ENCODE measurements around the gene FAM107B. TPM values are rescaled to one million over a fixed set of nuclear protein-coding genes. Genes with fewer than 3 reads are reported as not detected.
A peak's percentile ranks its signal among the peaks of the same experiment; 100 is the strongest.

The FAM107B gene
- total and polyA plus RNA-seq, 4 experiments from 2014 or later, result 191 to 346 (median 238) TPM

GRCh38 chr10:14583967-14584366 lies 190.7 kb downstream of the FAM107B start:
- peak overlapping the region in 7 of 8 donors; percentile 75 to 90 (median 83) for H3K4me3 Mint-ChIP-seq
- no peaks in the 10 kb centered on the region for H3K36me3 ChIP-seq (ENCODE audit: insufficient read depth, low read length)
- peaks cover 0 to 2% (median 0%) of the 10 kb centered on the region in 8 donors for H3K9me3 Mint-ChIP-seq
- peaks cover 99% of the 10 kb centered on the region for H3K4me1 ChIP-seq (ENCODE audit: insufficient read depth, low read length)
- intact Hi-C loops (cut with micrococcal nuclease), result loop anchor here (1.0 to 10.0 kb wide), 5 partner anchors 12 to 371 kb away; partner anchors contain the start of genes DCLRE1C and MEIG1
- peak overlapping the region in 1 of 2 donors; percentile 15 for H3K4me3 ChIP-seq (ENCODE audit: low read length in 2 of 2)
- peak overlapping the region; percentile 96 to 100 (median 98) for H3K27ac Mint-ChIP-seq
- H3K27ac ChIP-seq (ENCODE audit: low read depth, low read length), result peak overlapping the region; percentile 86
- no peaks in the 10 kb centered on the region for H3K27me3 Mint-ChIP-seq
- DNase-seq, result no peak
- peaks cover 5 to 34% of the 10 kb centered on the region in 2 donors for H3K36me3 Mint-ChIP-seq
- no peaks in the 10 kb centered on the region for H3K27me3 ChIP-seq (ENCODE audit: insufficient read depth, low read length)
- ChIA-PET POLR2A (ENCODE audit: partially characterized antibody) (interaction anchor here (1.0 to 26.2 kb wide), 13 partner anchors 12 to 296 kb away, joined by 3 to 640 read pairs (median 8); partner anchors contain the start of genes CDNF, HSPA14, MSANTD7 and SUV39H2), CTCF (ENCODE audit: partially characterized antibody) (interaction anchor here (0.8 to 2.1 kb wide), 11 partner anchors 9 to 239 kb away, joined by 3 to 9 read pairs (median 5); no protein-coding TSS in a partner anchor)
- H3K9me3 ChIP-seq (ENCODE audit: control insufficient read depth in 1 of 2, low read length in 2 of 2), result no peaks in the 10 kb centered on the region
- peaks cover 77 to 99% (median 89%) of the 10 kb centered on the region in 4 donors for H3K4me1 Mint-ChIP-seq

GRCh38 chr10:14583252-14583651 lies 191.4 kb downstream of the FAM107B start:
- ChIA-PET CTCF (ENCODE audit: partially characterized antibody) (interaction anchor here (0.8 to 2.1 kb wide), 15 partner anchors 8 to 239 kb away, joined by 3 to 9 read pairs (median 5); no protein-coding TSS in a partner anchor), POLR2A (ENCODE audit: partially characterized antibody) (interaction anchor here (0.7 to 26.2 kb wide), 23 partner anchors 9 to 377 kb away, joined by 3 to 640 read pairs (median 7); partner anchors contain the start of genes CDNF, HSPA14, MEIG1 and MSANTD7)
- Mint-ChIP-seq H3K9me3 (peaks cover 0 to 2% (median 0%) of the 10 kb centered on the region in 8 donors), H3K4me1 (peaks cover 76 to 99% (median 88%) of the 10 kb centered on the region in 4 donors), H3K27ac (peak overlapping the region; percentile 96 to 100 (median 98)), H3K36me3 (peaks cover 10 to 36% of the 10 kb centered on the region in 2 donors), H3K27me3 (no peaks in the 10 kb centered on the region), H3K4me3 (peak overlapping the region; percentile 75 to 90 (median 82))
- H3K4me3 ChIP-seq (ENCODE audit: low read length in 2 of 2), result peak overlapping the region in 1 of 2 donors; percentile 15
- peaks cover 99% of the 10 kb centered on the region for H3K4me1 ChIP-seq (ENCODE audit: insufficient read depth, low read length)
- no peaks in the 10 kb centered on the region for H3K36me3 ChIP-seq (ENCODE audit: insufficient read depth, low read length)
- peak; percentile 84 to 94 (median 89) for DNase-seq
- peak overlapping the region; percentile 86 for H3K27ac ChIP-seq (ENCODE audit: low read depth, low read length)
- no peaks in the 10 kb centered on the region for H3K9me3 ChIP-seq (ENCODE audit: control insufficient read depth in 1 of 2, low read length in 2 of 2)
- H3K27me3 ChIP-seq (ENCODE audit: insufficient read depth, low read length), result no peaks in the 10 kb centered on the region
- intact Hi-C loops (cut with micrococcal nuclease), result loop anchor here (1.0 to 10.0 kb wide), 5 partner anchors 11 to 372 kb away; partner anchors contain the start of genes DCLRE1C and MEIG1

- intact Hi-C loops (cut with micrococcal nuclease), result loop anchor here (10.0 kb wide), 1 partner anchor 373 kb away; the partner anchor contains the start of genes DCLRE1C and MEIG1
- no peak overlapping the region for H3K27ac ChIP-seq (ENCODE audit: low read depth, low read length)
- ChIA-PET CTCF (ENCODE audit: partially characterized antibody) (interaction anchor here (1.0 kb wide), 1 partner anchor 20 kb away, joined by 3 read pairs; no protein-coding TSS in a partner anchor), POLR2A (ENCODE audit: partially characterized antibody) (interaction anchor here (1.1 to 26.2 kb wide), 5 partner anchors 12 to 256 kb away, joined by 3 to 640 read pairs (median 8); partner anchors contain the start of gene CDNF)
- no peaks in the 10 kb centered on the region for H3K27me3 ChIP-seq (ENCODE audit: insufficient read depth, low read length)
- peak overlapping the region in 4 of 8 donors; percentile 47 to 69 (median 62) for H3K4me3 Mint-ChIP-seq
- DNase-seq, result peak in 1 of 5 donors; percentile 43
- H3K36me3 Mint-ChIP-seq, result peaks cover 10 to 41% of the 10 kb centered on the region in 2 donors
- H3K27me3 Mint-ChIP-seq, result no peaks in the 10 kb centered on the region
- H3K4me1 Mint-ChIP-seq, result peaks cover 68 to 99% (median 86%) of the 10 kb centered on the region in 4 donors
- H3K27ac Mint-ChIP-seq, result peak overlapping the region; percentile 48 to 99 (median 96)
- peaks cover 0 to 1% (median 0%) of the 10 kb centered on the region in 8 donors for H3K9me3 Mint-ChIP-seq
- H3K9me3 ChIP-seq (ENCODE audit: control insufficient read depth in 1 of 2, low read length in 2 of 2), result no peaks in the 10 kb centered on the region
- no peaks in the 10 kb centered on the region for H3K36me3 ChIP-seq (ENCODE audit: insufficient read depth, low read length)
- peaks cover 97% of the 10 kb centered on the region for H3K4me1 ChIP-seq (ENCODE audit: insufficient read depth, low read length)
- no peak overlapping the region for H3K4me3 ChIP-seq (ENCODE audit: low read length in 2 of 2)
Observed at GRCh38 chr10:14581553-14582321, 193.0 kb downstream of the FAM107B start.

GRCh38 chr10:14580671-14581332 lies 193.9 kb downstream of the FAM107B start:
- Histone ChIP-seq H3K4me3 (ENCODE audit: low read length in 2 of 2) (no peak overlapping the region), H3K9me3 (ENCODE audit: control insufficient read depth in 1 of 2, low read length in 2 of 2) (no peaks in the 10 kb centered on the region), H3K36me3 (ENCODE audit: insufficient read depth, low read length) (no peaks in the 10 kb centered on the region), H3K27ac (ENCODE audit: low read depth, low read length) (no peak overlapping the region), H3K27me3 (ENCODE audit: insufficient read depth, low read length) (no peaks in the 10 kb centered on the region), H3K4me1 (ENCODE audit: insufficient read depth, low read length) (peaks cover 97% of the 10 kb centered on the region)
- H3K4me1 Mint-ChIP-seq, result peaks cover 62 to 99% (median 84%) of the 10 kb centered on the region in 4 donors
- DNase-seq, result no peak
- ChIA-PET CTCF (ENCODE audit: partially characterized antibody) (interaction anchor here (1.0 kb wide), 1 partner anchor 19 kb away, joined by 3 read pairs; no protein-coding TSS in a partner anchor), POLR2A (ENCODE audit: partially characterized antibody) (interaction anchor here (1.1 to 26.2 kb wide), 2 partner anchors 15 to 257 kb away, joined by 3 to 640 read pairs; partner anchors contain the start of gene CDNF)
- peak overlapping the region in 5 of 8 donors; percentile 35 to 57 (median 50) for H3K4me3 Mint-ChIP-seq
- peaks cover 11 to 44% of the 10 kb centered on the region in 2 donors for H3K36me3 Mint-ChIP-seq
- peaks cover 0 to under 1% (median 0%) of the 10 kb centered on the region in 8 donors for H3K9me3 Mint-ChIP-seq
- no peaks in the 10 kb centered on the region for H3K27me3 Mint-ChIP-seq
- intact Hi-C loops (cut with micrococcal nuclease), result loop anchor here (10.0 kb wide), 1 partner anchor 374 kb away; the partner anchor contains the start of genes DCLRE1C and MEIG1
- H3K27ac Mint-ChIP-seq, result peak overlapping the region; percentile 73 to 96 (median 85)

GRCh38 chr10:14579405-14579804 lies 195.3 kb downstream of the FAM107B start:
- no peaks in the 10 kb centered on the region for H3K9me3 ChIP-seq (ENCODE audit: control insufficient read depth in 1 of 2, low read length in 2 of 2)
- no peak overlapping the region for H3K27ac ChIP-seq (ENCODE audit: low read depth, low read length)
- Mint-ChIP-seq H3K27me3 (no peaks in the 10 kb centered on the region), H3K4me3 (peak overlapping the region in 2 of 8 donors; percentile 29 to 43), H3K36me3 (peaks cover 12 to 49% of the 10 kb centered on the region in 2 donors), H3K27ac (peak overlapping the region; percentile 29 to 96 (median 41)), H3K4me1 (peaks cover 58 to 97% (median 82%) of the 10 kb centered on the region in 4 donors), H3K9me3 (peaks cover 0 to 2% (median 0%) of the 10 kb centered on the region in 8 donors)
- no peak for DNase-seq
- ChIA-PET CTCF (ENCODE audit: partially characterized antibody) (interaction anchor here (0.7 to 0.8 kb wide), 2 partner anchors 10 to 21 kb away, joined by 3 to 4 read pairs; no protein-coding TSS in a partner anchor), POLR2A (ENCODE audit: partially characterized antibody) (interaction anchor here (26.2 kb wide), 1 partner anchor 13 kb away, joined by 640 read pairs; no protein-coding TSS in a partner anchor)
- H3K36me3 ChIP-seq (ENCODE audit: insufficient read depth, low read length), result no peaks in the 10 kb centered on the region
- intact Hi-C loops (cut with micrococcal nuclease), result no loop called here
- H3K4me1 ChIP-seq (ENCODE audit: insufficient read depth, low read length), result peaks cover 97% of the 10 kb centered on the region
- H3K27me3 ChIP-seq (ENCODE audit: insufficient read depth, low read length), result no peaks in the 10 kb centered on the region
- no peak overlapping the region for H3K4me3 ChIP-seq (ENCODE audit: low read length in 2 of 2)
